ENCODE results near the gene CCDC32.

Gene CCDC32

GRCh38 chr15:40565333-40566238 is 744 bp upstream of the CCDC32 start:
- DNase-seq, result no peak

- no peak for DNase-seq
Observed at GRCh38 chr15:40563426-40563825, 1.4 kb downstream of the CCDC32 start.

GRCh38 chr15:40562691-40563090 is 2.2 kb downstream of the CCDC32 start:
- no peak for DNase-seq

GRCh38 chr15:40558952-40559742 is 5.7 kb downstream of the CCDC32 start:
- no peak for DNase-seq

GRCh38 chr15:40555876-40556275 is 9.0 kb downstream of the CCDC32 start:
- DNase-seq, result no peak

GRCh38 chr15:40554161-40554525 is 10.7 kb downstream of the CCDC32 start:
- DNase-seq, result no peak

- DNase-seq, result no peak
Observed at GRCh38 chr15:40550341-40551037, 14.4 kb downstream of the CCDC32 start.

GRCh38 chr15:40549894-40550293 is 14.9 kb downstream of the CCDC32 start:
- no peak for DNase-seq

GRCh38 chr15:40548610-40549009 is 16.2 kb downstream of the CCDC32 start:
- no peak for DNase-seq

GRCh38 chr15:40545457-40545856 is 19.4 kb downstream of the CCDC32 start:
- DNase-seq, result no peak

- DNase-seq, result no peak
Observed at GRCh38 chr15:40543631-40544294, 21.1 kb downstream of the CCDC32 start.

- DNase-seq, result no peak
Observed at GRCh38 chr15:40543082-40543481, 21.8 kb downstream of the CCDC32 start.

GRCh38 chr15:40538976-40539375 is 25.9 kb downstream of the CCDC32 start:
- no peak for DNase-seq

- DNase-seq, result no peak
Observed at GRCh38 chr15:40536501-40536900, 28.3 kb downstream of the CCDC32 start.

- no peak for DNase-seq
Observed at GRCh38 chr15:40534371-40534770, 30.5 kb downstream of the CCDC32 start.

GRCh38 chr15:40533763-40534364 is 31.0 kb downstream of the CCDC32 start:
- no peak for DNase-seq

GRCh38 chr15:40528801-40529200 is 36.0 kb downstream of the CCDC32 start:
- no peak for DNase-seq

- no peak for DNase-seq
Observed at GRCh38 chr15:40525855-40526254, 39.0 kb downstream of the CCDC32 start.

GRCh38 chr15:40523611-40524010 is 41.2 kb downstream of the CCDC32 start:
- DNase-seq, result no peak

- DNase-seq, result no peak
Observed at GRCh38 chr15:40516322-40516721, 48.5 kb downstream of the CCDC32 start.

- DNase-seq, result no peak
Observed at GRCh38 chr15:40513609-40514008, 51.2 kb downstream of the CCDC32 start.

- no peak for DNase-seq
Observed at GRCh38 chr15:40512440-40512839, 52.4 kb downstream of the CCDC32 start.
